ENCODE measurements around the gene ONECUT3. TPM values are rescaled to one million over a fixed set of nuclear protein-coding genes. Genes with fewer than 3 reads are reported as not detected.
"Not testable (repeated sequence)": the region's sequence is repeated elsewhere in the genome, so short reads cannot be mapped to it uniquely, and the experiment has no call there.

Gene ONECUT3
- total RNA-seq, 2 experiments from 2014 or later, result not detected

DNA sequence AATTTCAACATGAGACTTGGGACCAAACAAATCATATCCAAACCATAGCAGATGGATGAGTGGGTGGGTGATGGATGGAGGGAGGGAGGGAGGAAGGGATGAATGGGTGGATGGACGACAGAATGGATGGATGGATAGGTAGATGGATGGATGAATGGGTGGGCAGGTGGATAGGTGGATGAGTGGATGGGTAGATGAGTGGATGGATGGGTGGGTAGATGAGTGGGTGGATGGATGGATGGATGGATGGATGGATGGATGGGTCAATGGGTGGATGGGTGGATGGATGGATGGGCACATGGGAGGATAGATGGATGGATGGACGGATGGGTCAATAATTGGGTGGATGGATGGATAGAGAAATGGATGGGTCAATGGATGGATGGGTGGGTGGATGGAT is 47.9 kb upstream of the ONECUT3 start:
- TF ChIP-seq, protein P1, sequence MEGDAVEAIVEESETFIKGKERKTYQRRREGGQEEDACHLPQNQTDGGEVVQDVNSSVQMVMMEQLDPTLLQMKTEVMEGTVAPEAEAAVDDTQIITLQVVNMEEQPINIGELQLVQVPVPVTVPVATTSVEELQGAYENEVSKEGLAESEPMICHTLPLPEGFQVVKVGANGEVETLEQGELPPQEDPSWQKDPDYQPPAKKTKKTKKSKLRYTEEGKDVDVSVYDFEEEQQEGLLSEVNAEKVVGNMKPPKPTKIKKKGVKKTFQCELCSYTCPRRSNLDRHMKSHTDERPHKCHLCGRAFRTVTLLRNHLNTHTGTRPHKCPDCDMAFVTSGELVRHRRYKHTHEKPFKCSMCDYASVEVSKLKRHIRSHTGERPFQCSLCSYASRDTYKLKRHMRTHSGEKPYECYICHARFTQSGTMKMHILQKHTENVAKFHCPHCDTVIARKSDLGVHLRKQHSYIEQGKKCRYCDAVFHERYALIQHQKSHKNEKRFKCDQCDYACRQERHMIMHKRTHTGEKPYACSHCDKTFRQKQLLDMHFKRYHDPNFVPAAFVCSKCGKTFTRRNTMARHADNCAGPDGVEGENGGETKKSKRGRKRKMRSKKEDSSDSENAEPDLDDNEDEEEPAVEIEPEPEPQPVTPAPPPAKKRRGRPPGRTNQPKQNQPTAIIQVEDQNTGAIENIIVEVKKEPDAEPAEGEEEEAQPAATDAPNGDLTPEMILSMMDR (conservative IDR thresholded peaks at IDR 0.05; ENCODE audit: low read length), result no peak
- TF ChIP-seq EZH2phosphoT487 (IDR thresholded peaks at IDR 0.05; ENCODE audit: borderline replicate concordance, low read depth, low read length), result no peak
- intact Hi-C loops (cut with micrococcal nuclease; ENCODE audit: unreplicated experiment), result no loop called here
- Histone ChIP-seq H4K20me1 (ENCODE audit: insufficient read depth, low read length) (no peaks in the 10 kb centered on the region), H2AFZ (ENCODE audit: low read length) (no peak overlapping the region), H3K4me1 (ENCODE audit: insufficient read depth, low read length, poor library complexity, severe bottlenecking) (no peaks in the 10 kb centered on the region), H3K4me3 (ENCODE audit: low read depth, low read length, poor library complexity, severe bottlenecking) (no peak overlapping the region), H3K36me3 (ENCODE audit: insufficient read depth, low read length) (no peaks in the 10 kb centered on the region), H3K79me2 (ENCODE audit: insufficient read depth, low read depth, low read length) (no peaks in the 10 kb centered on the region), H3K9me2 (ENCODE audit: insufficient read depth, low read length) (no peaks in the 10 kb centered on the region), H3K27ac (ENCODE audit: low read depth, low read length, poor library complexity, severe bottlenecking) (no peak overlapping the region), H3K4me2 (ENCODE audit: low read length) (no peak overlapping the region), H3K9me3 (ENCODE audit: low read length) (0 out of 2 replicates have a peak, but pooled peaks cover 3% of the 10 kb centered on the region)
- ChIA-PET CTCF (ENCODE audit: unreplicated experiment) (no interaction called here), POLR2A (no interaction called here)
- BruUV-seq (replicated peaks), result no TSS peak
- DNase-seq (ENCODE audit: low spot score), result no peak

DNA sequence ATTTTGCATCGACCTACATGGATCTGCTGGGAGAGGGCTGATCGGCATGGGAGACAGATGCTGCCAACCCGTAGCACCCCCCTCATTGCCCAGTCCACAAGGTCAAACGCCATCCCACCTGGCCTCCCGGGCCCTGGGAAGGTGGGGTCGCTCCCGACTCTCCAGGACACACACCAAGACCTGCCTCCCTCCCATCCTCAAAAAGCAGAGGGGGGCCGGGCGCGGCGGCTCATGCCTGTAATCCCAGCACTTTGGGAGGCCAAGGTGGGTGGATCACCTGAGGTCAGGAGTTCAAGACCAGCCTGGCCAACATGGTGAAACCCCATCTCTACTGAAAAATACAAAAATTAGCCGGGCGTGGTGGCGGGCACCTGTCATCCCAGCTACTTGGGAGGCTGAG is 46.7 kb upstream of the ONECUT3 start:
- BruUV-seq (replicated peaks); H3K79me2 ChIP-seq (ENCODE audit: insufficient read depth, low read depth, low read length); H3K9me3 ChIP-seq (ENCODE audit: low read length); H3K27ac ChIP-seq (ENCODE audit: low read depth, low read length, poor library complexity, severe bottlenecking); H3K4me2 ChIP-seq (ENCODE audit: low read length); H3K9me2 ChIP-seq (ENCODE audit: insufficient read depth, low read length); H3K4me1 ChIP-seq (ENCODE audit: insufficient read depth, low read length, poor library complexity, severe bottlenecking); DNase-seq (ENCODE audit: low spot score); H3K36me3 ChIP-seq (ENCODE audit: insufficient read depth, low read length); H2AFZ ChIP-seq (ENCODE audit: low read length); intact Hi-C loops (cut with micrococcal nuclease; ENCODE audit: unreplicated experiment); POLR2A ChIA-PET; CTCF ChIA-PET (ENCODE audit: unreplicated experiment); H4K20me1 ChIP-seq (ENCODE audit: insufficient read depth, low read length); H3K4me3 ChIP-seq (ENCODE audit: low read depth, low read length, poor library complexity, severe bottlenecking): not testable (repeated sequence)

DNA sequence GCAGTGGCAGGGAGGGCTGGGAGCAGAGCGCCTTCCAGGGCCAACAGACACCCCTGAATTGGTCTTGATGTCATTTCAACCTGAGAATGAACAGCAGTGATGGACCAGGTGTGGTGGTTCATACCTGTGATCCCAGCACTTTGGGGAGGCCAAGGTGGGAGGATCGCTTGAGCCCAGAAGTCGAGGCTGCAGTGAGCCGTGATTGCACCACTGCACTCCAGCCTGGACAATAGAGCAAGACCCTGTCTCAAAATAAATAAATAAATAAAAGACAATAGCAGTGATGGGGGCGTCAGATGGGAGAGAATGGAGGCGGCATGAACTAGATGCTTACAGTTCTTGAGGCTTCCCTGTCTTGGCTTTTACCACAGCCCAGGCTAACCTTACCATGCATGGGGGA is 46.1 kb upstream of the ONECUT3 start:
- no peak overlapping the region for H2AFZ ChIP-seq (ENCODE audit: low read length)
- 0 out of 2 replicates have a peak, but pooled peaks cover 3% of the 10 kb centered on the region for H3K9me3 ChIP-seq (ENCODE audit: low read length)
- CTCF ChIA-PET (ENCODE audit: unreplicated experiment), result no interaction called here
- TF ChIP-seq EZH2phosphoT487 (IDR thresholded peaks at IDR 0.05; ENCODE audit: borderline replicate concordance, low read depth, low read length), result no peak
- TF ChIP-seq, protein P1 (conservative IDR thresholded peaks at IDR 0.05; ENCODE audit: low read length), result no peak
- no peaks in the 10 kb centered on the region for H3K79me2 ChIP-seq (ENCODE audit: insufficient read depth, low read depth, low read length)
- H3K27ac ChIP-seq (ENCODE audit: low read depth, low read length, poor library complexity, severe bottlenecking), result no peak overlapping the region
- no peak overlapping the region for H3K4me3 ChIP-seq (ENCODE audit: low read depth, low read length, poor library complexity, severe bottlenecking)
- no peaks in the 10 kb centered on the region for H3K4me1 ChIP-seq (ENCODE audit: insufficient read depth, low read length, poor library complexity, severe bottlenecking)
- DNase-seq (ENCODE audit: low spot score), result no peak
- H3K9me2 ChIP-seq (ENCODE audit: insufficient read depth, low read length), result no peaks in the 10 kb centered on the region
- H3K4me2 ChIP-seq (ENCODE audit: low read length), result no peak overlapping the region
- intact Hi-C loops (cut with micrococcal nuclease; ENCODE audit: unreplicated experiment), result no loop called here
- H4K20me1 ChIP-seq (ENCODE audit: insufficient read depth, low read length), result no peaks in the 10 kb centered on the region
- H3K36me3 ChIP-seq (ENCODE audit: insufficient read depth, low read length), result no peaks in the 10 kb centered on the region
- POLR2A ChIA-PET, result no interaction called here
- BruUV-seq (replicated peaks), result no TSS peak

Measured in OCI-LY7 (cell line).